ENCODE measurements around the gene CLDN11. TPM values are rescaled to one million over a fixed set of nuclear protein-coding genes. Genes with fewer than 3 reads are reported as not detected.

CLDN11 gene
- total and polyA plus RNA-seq, 4 donors = 0.28 to 3.3 (median 1.9) TPM

- Histone ChIP-seq H3K27ac (ENCODE audit: low read depth in 1 of 2, low read length in 2 of 2) (no peak overlapping the region), H3K27me3 (ENCODE audit: control insufficient read depth in 4 of 4, insufficient read depth in 4 of 4, low read length in 3 of 4) (no peaks in the 10 kb centered on the region), H3K36me3 (ENCODE audit: control insufficient read depth in 4 of 4, insufficient read depth in 3 of 4, low read depth in 1 of 4, low read length in 3 of 4) (no peaks in the 10 kb centered on the region), H3K9me3 (ENCODE audit: control insufficient read depth in 4 of 4, low read length in 3 of 4) (no peaks in the 10 kb centered on the region), H3K4me3 (ENCODE audit: low read depth in 1 of 3, low read length in 3 of 3) (no peak overlapping the region), H3K9ac (ENCODE audit: low read depth in 1 of 2, low read length in 2 of 2) (no peak overlapping the region), H3K4me1 (ENCODE audit: control insufficient read depth in 4 of 4, insufficient read depth in 4 of 4, low read length in 3 of 4) (no peaks in the 10 kb centered on the region)
- no peak for DNase-seq (ENCODE audit: low spot score)
- 81% methylated on average over 4 of the region's 4 CpGs for WGBS
- TF ChIP-seq HNF4G (IDR thresholded peaks at IDR 0.05) (no peak), YY1 (IDR thresholded peaks at IDR 0.05) (no peak), HNF4A (conservative IDR thresholded peaks at IDR 0.05) (no peak), FOXA1 (IDR thresholded peaks at IDR 0.05) (no peak), SP1 (IDR thresholded peaks at IDR 0.05) (no peak), NR2F2 (IDR thresholded peaks at IDR 0.05) (no peak), FOXA2 (IDR thresholded peaks at IDR 0.05) (no peak), RXRA (IDR thresholded peaks at IDR 0.05) (no peak)
- TF ChIP-seq, protein P1, sequence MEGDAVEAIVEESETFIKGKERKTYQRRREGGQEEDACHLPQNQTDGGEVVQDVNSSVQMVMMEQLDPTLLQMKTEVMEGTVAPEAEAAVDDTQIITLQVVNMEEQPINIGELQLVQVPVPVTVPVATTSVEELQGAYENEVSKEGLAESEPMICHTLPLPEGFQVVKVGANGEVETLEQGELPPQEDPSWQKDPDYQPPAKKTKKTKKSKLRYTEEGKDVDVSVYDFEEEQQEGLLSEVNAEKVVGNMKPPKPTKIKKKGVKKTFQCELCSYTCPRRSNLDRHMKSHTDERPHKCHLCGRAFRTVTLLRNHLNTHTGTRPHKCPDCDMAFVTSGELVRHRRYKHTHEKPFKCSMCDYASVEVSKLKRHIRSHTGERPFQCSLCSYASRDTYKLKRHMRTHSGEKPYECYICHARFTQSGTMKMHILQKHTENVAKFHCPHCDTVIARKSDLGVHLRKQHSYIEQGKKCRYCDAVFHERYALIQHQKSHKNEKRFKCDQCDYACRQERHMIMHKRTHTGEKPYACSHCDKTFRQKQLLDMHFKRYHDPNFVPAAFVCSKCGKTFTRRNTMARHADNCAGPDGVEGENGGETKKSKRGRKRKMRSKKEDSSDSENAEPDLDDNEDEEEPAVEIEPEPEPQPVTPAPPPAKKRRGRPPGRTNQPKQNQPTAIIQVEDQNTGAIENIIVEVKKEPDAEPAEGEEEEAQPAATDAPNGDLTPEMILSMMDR (IDR thresholded peaks at IDR 0.05; ENCODE audit: low read depth, low read length, missing input control) = no peak
- TF ChIP-seq, protein P2, sequence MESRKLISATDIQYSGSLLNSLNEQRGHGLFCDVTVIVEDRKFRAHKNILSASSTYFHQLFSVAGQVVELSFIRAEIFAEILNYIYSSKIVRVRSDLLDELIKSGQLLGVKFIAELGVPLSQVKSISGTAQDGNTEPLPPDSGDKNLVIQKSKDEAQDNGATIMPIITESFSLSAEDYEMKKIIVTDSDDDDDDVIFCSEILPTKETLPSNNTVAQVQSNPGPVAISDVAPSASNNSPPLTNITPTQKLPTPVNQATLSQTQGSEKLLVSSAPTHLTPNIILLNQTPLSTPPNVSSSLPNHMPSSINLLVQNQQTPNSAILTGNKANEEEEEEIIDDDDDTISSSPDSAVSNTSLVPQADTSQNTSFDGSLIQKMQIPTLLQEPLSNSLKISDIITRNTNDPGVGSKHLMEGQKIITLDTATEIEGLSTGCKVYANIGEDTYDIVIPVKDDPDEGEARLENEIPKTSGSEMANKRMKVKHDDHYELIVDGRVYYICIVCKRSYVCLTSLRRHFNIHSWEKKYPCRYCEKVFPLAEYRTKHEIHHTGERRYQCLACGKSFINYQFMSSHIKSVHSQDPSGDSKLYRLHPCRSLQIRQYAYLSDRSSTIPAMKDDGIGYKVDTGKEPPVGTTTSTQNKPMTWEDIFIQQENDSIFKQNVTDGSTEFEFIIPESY (IDR thresholded peaks at IDR 0.05) = no peak
- TF ChIP-seq, protein P3, sequence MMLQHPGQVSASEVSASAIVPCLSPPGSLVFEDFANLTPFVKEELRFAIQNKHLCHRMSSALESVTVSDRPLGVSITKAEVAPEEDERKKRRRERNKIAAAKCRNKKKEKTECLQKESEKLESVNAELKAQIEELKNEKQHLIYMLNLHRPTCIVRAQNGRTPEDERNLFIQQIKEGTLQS (IDR thresholded peaks at IDR 0.05) = no peak
These were observed 44.3 kb downstream of the CLDN11 start for GRCh38 chr3:170463011-170463410.

GRCh38 chr3:170465955-170466354 lies 47.3 kb downstream of the CLDN11 start:
- Histone ChIP-seq H3K4me1 (ENCODE audit: control insufficient read depth in 4 of 4, insufficient read depth in 4 of 4, low read length in 3 of 4) (peaks cover 0 to 4% (median 0%) of the 10 kb centered on the region in 4 donors), H3K27me3 (ENCODE audit: control insufficient read depth in 4 of 4, insufficient read depth in 4 of 4, low read length in 3 of 4) (no peaks in the 10 kb centered on the region), H3K36me3 (ENCODE audit: control insufficient read depth in 4 of 4, insufficient read depth in 3 of 4, low read depth in 1 of 4, low read length in 3 of 4) (no peaks in the 10 kb centered on the region), H3K4me3 (ENCODE audit: low read depth in 1 of 3, low read length in 3 of 3) (no peak overlapping the region), H3K9me3 (ENCODE audit: control insufficient read depth in 4 of 4, low read length in 3 of 4) (no peaks in the 10 kb centered on the region), H3K9ac (ENCODE audit: low read depth in 1 of 2, low read length in 2 of 2) (no peak overlapping the region), H3K27ac (ENCODE audit: low read depth in 1 of 2, low read length in 2 of 2) (no peak overlapping the region)
- DNase-seq (ENCODE audit: low spot score) = no peak
- TF ChIP-seq RAD21 (IDR thresholded peaks at IDR 0.05) (no peak), YY1 (IDR thresholded peaks at IDR 0.05) (peak; percentile 48), RXRA (IDR thresholded peaks at IDR 0.05) (peak in 1 of 2 donors; percentile 38), GABPA (IDR thresholded peaks at IDR 0.05 in 1 of 2, conservative IDR thresholded peaks at IDR 0.05 in 1 of 2) (no peak), FOXA1 (IDR thresholded peaks at IDR 0.05) (no peak), HNF4G (IDR thresholded peaks at IDR 0.05) (no peak), HNF4A (conservative IDR thresholded peaks at IDR 0.05) (peak; percentile 12 to 56)
- TF ChIP-seq, protein P2 (IDR thresholded peaks at IDR 0.05) = peak; percentile 25
- TF ChIP-seq, protein P4, sequence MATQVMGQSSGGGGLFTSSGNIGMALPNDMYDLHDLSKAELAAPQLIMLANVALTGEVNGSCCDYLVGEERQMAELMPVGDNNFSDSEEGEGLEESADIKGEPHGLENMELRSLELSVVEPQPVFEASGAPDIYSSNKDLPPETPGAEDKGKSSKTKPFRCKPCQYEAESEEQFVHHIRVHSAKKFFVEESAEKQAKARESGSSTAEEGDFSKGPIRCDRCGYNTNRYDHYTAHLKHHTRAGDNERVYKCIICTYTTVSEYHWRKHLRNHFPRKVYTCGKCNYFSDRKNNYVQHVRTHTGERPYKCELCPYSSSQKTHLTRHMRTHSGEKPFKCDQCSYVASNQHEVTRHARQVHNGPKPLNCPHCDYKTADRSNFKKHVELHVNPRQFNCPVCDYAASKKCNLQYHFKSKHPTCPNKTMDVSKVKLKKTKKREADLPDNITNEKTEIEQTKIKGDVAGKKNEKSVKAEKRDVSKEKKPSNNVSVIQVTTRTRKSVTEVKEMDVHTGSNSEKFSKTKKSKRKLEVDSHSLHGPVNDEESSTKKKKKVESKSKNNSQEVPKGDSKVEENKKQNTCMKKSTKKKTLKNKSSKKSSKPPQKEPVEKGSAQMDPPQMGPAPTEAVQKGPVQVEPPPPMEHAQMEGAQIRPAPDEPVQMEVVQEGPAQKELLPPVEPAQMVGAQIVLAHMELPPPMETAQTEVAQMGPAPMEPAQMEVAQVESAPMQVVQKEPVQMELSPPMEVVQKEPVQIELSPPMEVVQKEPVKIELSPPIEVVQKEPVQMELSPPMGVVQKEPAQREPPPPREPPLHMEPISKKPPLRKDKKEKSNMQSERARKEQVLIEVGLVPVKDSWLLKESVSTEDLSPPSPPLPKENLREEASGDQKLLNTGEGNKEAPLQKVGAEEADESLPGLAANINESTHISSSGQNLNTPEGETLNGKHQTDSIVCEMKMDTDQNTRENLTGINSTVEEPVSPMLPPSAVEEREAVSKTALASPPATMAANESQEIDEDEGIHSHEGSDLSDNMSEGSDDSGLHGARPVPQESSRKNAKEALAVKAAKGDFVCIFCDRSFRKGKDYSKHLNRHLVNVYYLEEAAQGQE (IDR thresholded peaks at IDR 0.05) = peak; percentile 20
- 55% methylated on average over 3 of the region's 3 CpGs for WGBS
